Neural crest cell (in vitro differentiated cells): ENCODE results near the gene POC5. TPM values are rescaled to one million over a fixed set of nuclear protein-coding genes. Genes with fewer than 3 reads are reported as not detected.

Source experiments
- DNase-seq: peaks from one replicate; pipeline ENCODE4 v3.0.0; 2021; ENCODE audit warnings: low read depth, mixed read lengths, low spot score
- H3K27ac Mint-ChIP-seq: one replicate; pipeline ENCODE4 v1.8.0; 2021; ENCODE audit warnings: mild to moderate bottlenecking, mixed read lengths; ENCODE audit not compliant: unreplicated experiment
- H3K27me3 Mint-ChIP-seq: 2 replicates; pipeline ENCODE4 v1.8.0; 2021; ENCODE audit warnings: low read depth, mild to moderate bottlenecking, mixed read lengths
- H3K36me3 Mint-ChIP-seq: 2 replicates; pipeline ENCODE4 v1.8.0; 2021; ENCODE audit warnings: low read depth, mild to moderate bottlenecking, mixed read lengths
- H3K4me1 Mint-ChIP-seq: 2 replicates; pipeline ENCODE4 v1.8.0; 2021; ENCODE audit warnings: mixed read lengths
- H3K4me3 Mint-ChIP-seq: one replicate; pipeline ENCODE4 v1.8.0; 2021; ENCODE audit warnings: mild to moderate bottlenecking, mixed read lengths
- H3K9me3 Mint-ChIP-seq: 2 replicates; pipeline ENCODE4 v1.8.0; 2021; ENCODE audit warnings: mixed read lengths
- CTCF ChIP-seq: fragments of 200-600 bp; sonication (generic); conservative IDR thresholded peaks from 2 replicates; pipeline ENCODE4 v1.5.0; 2021; ENCODE audit warnings: antibody characterized with exemption, mild to moderate bottlenecking
- total RNA-seq: library from RNA; stranded (reverse); gene quantifications from 2 replicates; pipeline ENCODE4 v1.2.1, GENCODE V29; 2021

Gene POC5
- total RNA-seq, 1 donor from 2014 or later, result 17.8 TPM

GRCh38 chr5:75660678-75661465 is 56.4 kb downstream of the POC5 start:
- H3K27me3 Mint-ChIP-seq, result no peaks in the 10 kb centered on the region
- H3K4me1 Mint-ChIP-seq, result peaks cover 20% of the 10 kb centered on the region
- no peaks in the 10 kb centered on the region for H3K9me3 Mint-ChIP-seq
- H3K36me3 Mint-ChIP-seq, result no peaks in the 10 kb centered on the region
- TF ChIP-seq CTCF, result no peak
- H3K4me3 Mint-ChIP-seq, result no peak overlapping the region
- no peak overlapping the region for H3K27ac Mint-ChIP-seq
- DNase-seq, result no peak

- no peaks in the 10 kb centered on the region for H3K36me3 Mint-ChIP-seq
- no peak for DNase-seq
- H3K27ac Mint-ChIP-seq, result no peak overlapping the region
- no peaks in the 10 kb centered on the region for H3K9me3 Mint-ChIP-seq
- no peaks in the 10 kb centered on the region for H3K27me3 Mint-ChIP-seq
- peaks cover 25% of the 10 kb centered on the region for H3K4me1 Mint-ChIP-seq
- H3K4me3 Mint-ChIP-seq, result no peak overlapping the region
- TF ChIP-seq CTCF, result no peak
These were observed 57.3 kb downstream of the POC5 start for GRCh38 chr5:75659791-75660450.

- Mint-ChIP-seq H3K4me1 (peaks cover 16% of the 10 kb centered on the region), H3K4me3 (no peak overlapping the region), H3K9me3 (no peaks in the 10 kb centered on the region), H3K36me3 (no peaks in the 10 kb centered on the region), H3K27me3 (no peaks in the 10 kb centered on the region), H3K27ac (no peak overlapping the region)
- DNase-seq, result no peak
- TF ChIP-seq CTCF, result no peak
These were observed 60.8 kb downstream of the POC5 start for GRCh38 chr5:75656311-75657003.

- H3K9me3 Mint-ChIP-seq, result no peaks in the 10 kb centered on the region
- no peaks in the 10 kb centered on the region for H3K36me3 Mint-ChIP-seq
- H3K27me3 Mint-ChIP-seq, result no peaks in the 10 kb centered on the region
- H3K27ac Mint-ChIP-seq, result no peak overlapping the region
- TF ChIP-seq CTCF, result no peak
- H3K4me1 Mint-ChIP-seq, result peaks cover 16% of the 10 kb centered on the region
- no peak overlapping the region for H3K4me3 Mint-ChIP-seq
- no peak for DNase-seq
These were observed 62.4 kb downstream of the POC5 start for GRCh38 chr5:75654693-75655295.

- TF ChIP-seq CTCF, result no peak
- no peak overlapping the region for H3K27ac Mint-ChIP-seq
These were observed 63.7 kb downstream of the POC5 start for GRCh38 chr5:75653521-75653920.

More at GRCh38 chr5:75653521-75653920, 63.7 kb downstream of the POC5 start:
- Mint-ChIP-seq H3K36me3 (no peaks in the 10 kb centered on the region), H3K4me1 (peaks cover 16% of the 10 kb centered on the region), H3K4me3 (no peak overlapping the region), H3K9me3 (no peaks in the 10 kb centered on the region), H3K27me3 (no peaks in the 10 kb centered on the region)
- DNase-seq, result no peak
